Measurements from ENCODE around the gene ATP6AP1. TPM values are rescaled to one million over a fixed set of nuclear protein-coding genes. Genes with fewer than 3 reads are reported as not detected.

ATP6AP1 gene
- total RNA-seq, 2 donors from 2014 or later, result 46.7 to 106 TPM

GRCh38 chrX:154483325-154483724 lies 54.8 kb downstream of the ATP6AP1 start:
- no peak overlapping the region for H3K27ac Mint-ChIP-seq
- no peaks in the 10 kb centered on the region for H3K9me3 Mint-ChIP-seq

GRCh38 chrX:154484255-154485149 lies 56.0 kb downstream of the ATP6AP1 start:
- peaks cover 0 to 3% of the 10 kb centered on the region in 2 donors for H3K27me3 Mint-ChIP-seq
- no peaks in the 10 kb centered on the region for H3K9me3 Mint-ChIP-seq
- peaks cover 2 to 8% of the 10 kb centered on the region in 2 donors for H3K4me1 Mint-ChIP-seq (ENCODE audit: low read depth in 2 of 2)
- H3K36me3 Mint-ChIP-seq, result no peaks in the 10 kb centered on the region
- peak overlapping the region in 1 of 2 donors; percentile 33 for H3K27ac Mint-ChIP-seq
- ATAC-seq, result no peak
- DNase-seq (ENCODE audit: low spot score), result no peak
- peak overlapping the region; percentile 34 for H3K4me3 Mint-ChIP-seq

More at GRCh38 chrX:154483325-154483724, 54.8 kb downstream of the ATP6AP1 start:
- Mint-ChIP-seq H3K4me3 (no peak overlapping the region), H3K36me3 (no peaks in the 10 kb centered on the region), H3K4me1 (ENCODE audit: low read depth in 2 of 2) (peaks cover 4 to 12% of the 10 kb centered on the region in 2 donors), H3K27me3 (peaks cover 0 to 3% of the 10 kb centered on the region in 2 donors)
- ATAC-seq, result no peak
- no peak for DNase-seq (ENCODE audit: low spot score)

GRCh38 chrX:154485150-154486051 lies 56.9 kb downstream of the ATP6AP1 start:
- DNase-seq (ENCODE audit: low spot score) (no peak), ATAC-seq (no peak)
- peaks cover 7 to 10% of the 10 kb centered on the region in 2 donors for H3K4me1 Mint-ChIP-seq (ENCODE audit: low read depth in 2 of 2)
- H3K27ac Mint-ChIP-seq, result no peak overlapping the region
- peak overlapping the region; percentile 30 for H3K4me3 Mint-ChIP-seq
- peaks cover 0 to 3% of the 10 kb centered on the region in 2 donors for H3K27me3 Mint-ChIP-seq
- H3K9me3 Mint-ChIP-seq, result no peaks in the 10 kb centered on the region
- H3K36me3 Mint-ChIP-seq, result no peaks in the 10 kb centered on the region

DNA sequence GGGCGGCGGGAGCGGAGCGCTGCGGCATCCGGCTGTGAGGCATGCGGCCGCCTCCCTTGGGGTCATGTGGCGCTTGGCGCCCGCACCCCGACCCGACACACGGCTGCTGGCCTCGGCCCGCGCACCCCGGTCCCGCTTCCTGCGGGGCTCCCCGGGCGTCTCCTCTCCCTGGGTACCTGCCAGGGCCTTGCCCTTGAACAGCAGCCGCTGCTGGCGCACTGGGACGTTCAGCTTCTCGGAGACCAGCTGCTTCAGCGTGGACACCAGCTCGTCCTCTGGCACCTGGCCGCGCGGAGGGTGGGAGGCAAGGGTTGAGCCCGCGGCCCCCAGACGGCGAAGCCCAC lies 57.5 kb downstream of the ATP6AP1 start:
- H3K36me3 Mint-ChIP-seq, result no peaks in the 10 kb centered on the region
- peaks cover 7 to 10% of the 10 kb centered on the region in 2 donors for H3K4me1 Mint-ChIP-seq (ENCODE audit: low read depth in 2 of 2)
- DNase-seq (ENCODE audit: low spot score), result no peak
- H3K27ac Mint-ChIP-seq, result no peak overlapping the region
- peaks cover 0 to 3% of the 10 kb centered on the region in 2 donors for H3K27me3 Mint-ChIP-seq
- peak in 1 of 2 donors; percentile 25 for ATAC-seq
- no peaks in the 10 kb centered on the region for H3K9me3 Mint-ChIP-seq
- H3K4me3 Mint-ChIP-seq, result no peak overlapping the region

Other genes starting within 250 kb of the ATP6AP1 start
- gene OPN1MW, start 246.1 kb upstream of the ATP6AP1 start, total RNA-seq, result not detected
- not detected for gene OPN1MW2, start 208.9 kb upstream of the ATP6AP1 start, total RNA-seq
- gene OPN1MW3, start 171.1 kb upstream of the ATP6AP1 start, total RNA-seq, result not detected
- not detected for gene TEX28, start 133.6 kb upstream of the ATP6AP1 start, total RNA-seq
- 1 to 10 TPM; 3.0 to 4.1 TPM for gene TKTL1, start 132.9 kb upstream of the ATP6AP1 start, total RNA-seq
- 100 to 1,000 TPM; 574 to 727 TPM for gene FLNA, start 54.0 kb upstream of the ATP6AP1 start, total RNA-seq
- gene EMD, start 49.4 kb upstream of the ATP6AP1 start, total RNA-seq, result 10 to 100 TPM; 49.2 to 61.9 TPM
- gene RPL10, start 30.3 kb upstream of the ATP6AP1 start, total RNA-seq, result 1,000 to 10,000 TPM; 1,953 to 2,194 TPM
- gene DNASE1L1, start 19.4 kb upstream of the ATP6AP1 start, total RNA-seq, result 10 to 100 TPM; 12.4 to 14.6 TPM
- gene TAFAZZIN, start 17.1 kb upstream of the ATP6AP1 start, total RNA-seq, result 10 to 100 TPM; 47.4 to 73.7 TPM
- 100 to 1,000 TPM; 157 to 187 TPM for gene GDI1, start 8.5 kb downstream of the ATP6AP1 start, total RNA-seq
- gene FAM50A, start 15.5 kb downstream of the ATP6AP1 start, total RNA-seq, result 100 to 1,000 TPM in 1 of 2 donors, 10 to 100 TPM in 1; 75.2 to 108 TPM
- gene PLXNA3, start 29.6 kb downstream of the ATP6AP1 start, total RNA-seq, result 10 to 100 TPM; 52.4 to 61.3 TPM
- gene LAGE3, start 50.6 kb downstream of the ATP6AP1 start, total RNA-seq, result 10 to 100 TPM; 29.4 to 48.5 TPM
- gene UBL4A, start 57.9 kb downstream of the ATP6AP1 start, total RNA-seq, result 10 to 100 TPM; 39.6 to 65.6 TPM
- gene SLC10A3, start 62.0 kb downstream of the ATP6AP1 start, total RNA-seq, result 10 to 100 TPM; 22.1 to 30.7 TPM
- gene FAM3A, start 87.6 kb downstream of the ATP6AP1 start, total RNA-seq, result 10 to 100 TPM; 28.5 to 41.1 TPM
- 100 to 1,000 TPM; 115 to 227 TPM for gene G6PD, start 118.2 kb downstream of the ATP6AP1 start, total RNA-seq
- gene IKBKG, start 118.9 kb downstream of the ATP6AP1 start, total RNA-seq, result 10 to 100 TPM; 55.6 to 61.1 TPM
- not detected for gene CTAG1A, start 156.5 kb downstream of the ATP6AP1 start, total RNA-seq
- not detected for gene CTAG1B, start 190.6 kb downstream of the ATP6AP1 start, total RNA-seq
- not detected for gene CTAG2, start 224.9 kb downstream of the ATP6AP1 start, total RNA-seq